ENCODE results near the gene GOLGA5.
A peak's percentile ranks its signal among the peaks of the same experiment; 100 is the strongest.
"Not testable (repeated sequence)": the region's sequence is repeated elsewhere in the genome, so short reads cannot be mapped to it uniquely, and the experiment has no call there.

GOLGA5 gene

DNA sequence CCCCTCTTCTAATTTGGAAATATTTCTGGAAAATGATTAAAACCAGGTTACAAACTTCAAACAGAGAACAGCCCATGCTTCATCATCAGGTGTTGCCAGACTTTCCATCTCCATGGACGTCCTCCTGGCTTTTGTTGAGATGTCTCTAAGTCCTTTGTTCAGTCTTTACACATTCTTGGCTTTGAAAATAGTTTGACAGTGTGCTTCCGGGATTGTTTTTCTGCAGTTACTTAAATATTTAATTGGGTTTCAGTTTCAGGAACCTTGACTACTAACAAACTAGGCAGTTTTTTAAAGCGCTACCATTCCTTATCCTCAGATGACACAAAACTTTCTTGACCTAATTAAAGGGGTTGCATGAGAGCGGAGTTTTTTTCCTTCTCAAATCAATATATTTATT lies 47.8 kb downstream of the GOLGA5 start:
- no peak for DNase-seq

DNA sequence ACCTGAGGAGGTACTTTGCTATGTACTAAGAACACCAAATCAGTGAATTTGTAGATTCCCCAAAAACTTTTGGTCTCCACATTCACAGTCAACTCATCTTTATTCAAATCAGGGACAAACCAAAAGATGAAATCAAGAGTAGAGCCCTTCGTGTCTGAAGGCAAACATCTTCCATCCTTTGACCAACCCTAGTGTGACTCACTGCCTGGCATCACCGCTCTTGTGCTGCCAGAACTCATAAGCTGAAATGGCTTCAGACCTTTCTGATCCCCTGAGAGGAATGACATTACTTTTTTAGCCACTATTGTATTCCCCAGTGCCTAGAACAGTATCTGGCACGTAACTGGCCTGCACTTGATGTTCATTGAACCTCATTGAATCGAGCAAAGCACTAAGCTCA lies 50.1 kb downstream of the GOLGA5 start:
- no peak for DNase-seq

DNA sequence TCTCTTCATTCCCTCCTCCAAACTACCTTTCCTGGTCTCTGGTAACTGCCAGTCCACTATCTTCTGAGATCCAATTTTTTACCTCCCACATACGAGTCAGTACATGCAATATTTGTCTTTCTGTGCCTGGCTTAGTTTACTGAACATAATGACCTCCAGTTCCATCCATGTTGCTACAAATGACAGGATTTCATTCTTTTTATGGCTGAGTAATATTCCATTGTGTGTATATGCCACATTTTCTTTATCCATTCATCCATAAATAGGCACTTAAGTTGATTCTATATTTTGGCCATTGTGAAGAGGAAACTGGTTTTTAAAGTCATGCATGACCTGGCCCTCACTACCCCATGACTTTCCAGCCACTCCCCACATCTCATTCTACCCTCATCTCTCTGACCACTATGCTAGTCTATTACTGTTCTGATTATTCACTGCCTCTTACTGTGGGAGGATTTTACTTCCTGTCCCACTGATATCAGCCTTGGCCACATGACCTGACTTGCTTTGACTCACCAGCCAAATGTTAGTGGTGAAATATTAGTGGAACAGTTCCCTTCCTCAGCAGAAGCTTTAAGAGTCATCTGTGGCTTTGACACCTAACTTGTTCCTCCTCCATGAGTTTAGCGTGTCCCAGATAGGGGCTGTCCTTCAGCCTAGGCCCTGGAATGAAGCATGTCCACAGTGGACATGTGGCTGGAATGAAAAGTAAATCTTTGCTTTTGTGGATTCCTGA lies 52.2 kb downstream of the GOLGA5 start:
- DNase-seq: peak; percentile 77

DNA sequence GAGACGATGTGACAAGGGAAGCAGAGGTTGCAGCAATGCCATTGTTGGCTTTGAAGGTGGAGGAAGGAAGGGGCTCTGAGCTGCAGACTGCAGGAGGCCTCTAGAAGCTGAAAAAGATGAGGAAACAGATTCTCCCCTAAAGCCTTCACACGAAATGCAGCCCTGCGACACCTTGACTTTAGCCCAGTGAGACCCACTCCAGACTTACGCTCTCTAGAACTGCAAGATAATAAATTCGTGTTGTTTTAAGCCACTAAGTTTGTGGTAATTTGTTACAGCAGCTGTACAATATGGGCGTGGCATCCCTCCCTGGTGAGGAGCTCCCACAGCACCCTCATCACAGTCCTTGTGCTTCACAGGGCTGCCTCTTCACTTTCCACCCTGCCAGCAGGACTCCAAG lies 53.2 kb downstream of the GOLGA5 start:
- no peak for DNase-seq

DNA sequence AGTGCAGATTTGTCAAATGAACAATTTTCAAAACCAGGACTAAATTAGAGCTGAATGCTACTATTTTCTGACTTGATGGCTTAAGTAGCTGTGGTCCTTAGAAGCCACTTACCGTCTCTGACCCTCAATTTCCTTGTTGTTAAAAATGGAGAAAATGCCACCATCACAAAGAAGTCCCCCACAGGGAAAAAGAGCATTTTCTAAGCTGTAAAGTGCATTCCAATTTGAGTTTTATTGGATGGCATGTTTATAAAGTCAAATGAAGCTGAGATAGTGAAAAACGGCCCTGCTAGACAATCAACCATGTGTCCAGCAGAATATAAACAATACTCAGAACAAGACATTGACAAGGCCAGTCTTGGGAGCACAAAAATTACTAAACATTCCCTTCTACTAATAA lies 53.6 kb downstream of the GOLGA5 start:
- no peak for DNase-seq

DNA sequence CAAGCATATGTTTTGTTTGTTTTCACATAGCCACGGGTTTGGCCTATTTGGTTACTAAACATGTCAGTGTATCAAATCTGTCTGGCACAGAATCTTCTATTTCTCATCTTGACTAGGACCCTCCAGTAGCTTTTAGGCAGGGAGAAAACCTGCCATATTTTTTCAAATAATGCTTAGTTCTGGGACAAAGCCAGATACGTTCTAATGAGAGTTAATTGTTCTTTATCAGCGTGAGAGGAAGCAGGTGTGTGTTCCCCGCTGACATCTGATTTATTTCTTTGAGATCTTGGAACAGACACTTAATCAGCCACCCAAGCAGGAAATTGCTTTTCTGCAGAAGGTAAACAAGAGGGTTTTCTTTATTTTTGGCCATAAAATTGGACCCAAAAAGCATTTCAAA lies 54.8 kb downstream of the GOLGA5 start:
- DNase-seq: no peak

DNA sequence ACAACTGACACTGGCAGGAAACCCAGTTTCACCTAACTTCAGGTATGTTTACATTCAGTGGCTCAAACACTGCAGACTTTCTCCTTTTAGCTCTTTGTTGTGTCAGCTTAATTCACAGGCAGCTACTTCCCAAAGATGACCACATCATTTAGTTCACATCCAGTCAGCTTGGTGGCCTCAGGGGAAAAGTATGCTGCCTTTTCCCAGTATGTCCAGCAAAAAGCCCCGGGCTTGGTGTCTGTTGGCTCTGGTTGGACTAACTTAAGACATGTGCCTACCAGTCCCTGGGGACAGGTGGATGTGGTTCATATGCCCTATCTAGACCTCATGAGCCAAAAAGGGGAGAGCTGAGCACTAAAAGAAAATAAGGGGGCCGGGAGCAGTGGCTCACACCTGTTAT lies 56.4 kb downstream of the GOLGA5 start:
- no peak for DNase-seq

DNA sequence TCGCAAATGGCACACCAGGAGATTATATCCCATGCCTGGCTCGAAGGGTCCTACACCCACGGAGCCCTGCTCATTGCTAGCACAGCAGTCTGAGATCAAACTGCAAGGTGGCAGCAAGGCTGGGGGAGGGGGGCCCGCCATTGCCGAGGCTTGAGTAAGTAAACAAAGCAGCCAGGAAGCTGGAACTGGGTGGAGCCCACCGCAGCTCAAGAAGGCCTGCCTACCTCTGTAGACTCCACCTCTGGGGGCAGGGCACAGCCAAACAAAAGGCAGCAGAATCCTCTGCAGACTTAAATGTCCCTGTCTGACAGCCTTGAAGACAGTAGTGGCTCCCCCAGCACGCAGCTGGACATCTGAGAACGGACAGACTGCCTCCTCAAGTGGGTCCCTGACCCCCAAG lies 59.0 kb downstream of the GOLGA5 start:
- DNase-seq: not testable (repeated sequence)

DNA sequence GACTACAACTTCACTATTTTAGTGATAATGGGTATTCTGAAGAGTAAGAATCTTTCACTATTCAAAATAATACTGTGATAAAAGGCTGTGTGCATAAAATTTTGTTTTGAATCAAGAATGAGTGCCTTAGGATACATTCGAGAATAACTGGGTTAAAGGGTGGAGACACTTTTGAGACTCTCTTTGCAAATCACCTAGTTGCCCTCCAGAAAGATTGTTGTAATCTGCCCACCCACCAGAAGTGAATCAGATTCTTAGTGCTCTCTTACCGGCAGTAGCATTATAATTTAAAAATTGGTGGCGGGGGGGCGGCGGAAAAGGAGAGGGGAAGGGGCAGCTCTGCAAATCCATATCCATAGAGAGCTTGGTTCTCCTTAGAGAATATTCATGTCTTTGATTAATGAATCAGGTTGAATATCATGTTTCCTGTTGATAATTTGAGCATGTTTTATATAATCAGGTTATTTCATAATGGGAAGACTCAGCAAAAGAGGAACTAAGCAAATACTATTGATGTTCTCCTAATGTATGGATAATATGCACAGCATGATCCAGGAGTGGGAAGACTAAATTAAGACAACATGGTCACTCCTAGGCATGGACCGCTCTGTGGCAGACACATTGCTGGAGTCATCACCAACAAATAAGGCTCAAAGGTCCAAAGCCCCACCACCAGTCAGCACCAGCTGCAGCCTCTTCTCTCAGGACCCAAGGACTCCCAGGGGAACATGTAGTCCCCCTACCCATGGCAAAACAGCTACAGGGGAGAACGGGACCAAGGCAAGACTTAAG lies 66.1 kb downstream of the GOLGA5 start:
- no peak for DNase-seq

DNA sequence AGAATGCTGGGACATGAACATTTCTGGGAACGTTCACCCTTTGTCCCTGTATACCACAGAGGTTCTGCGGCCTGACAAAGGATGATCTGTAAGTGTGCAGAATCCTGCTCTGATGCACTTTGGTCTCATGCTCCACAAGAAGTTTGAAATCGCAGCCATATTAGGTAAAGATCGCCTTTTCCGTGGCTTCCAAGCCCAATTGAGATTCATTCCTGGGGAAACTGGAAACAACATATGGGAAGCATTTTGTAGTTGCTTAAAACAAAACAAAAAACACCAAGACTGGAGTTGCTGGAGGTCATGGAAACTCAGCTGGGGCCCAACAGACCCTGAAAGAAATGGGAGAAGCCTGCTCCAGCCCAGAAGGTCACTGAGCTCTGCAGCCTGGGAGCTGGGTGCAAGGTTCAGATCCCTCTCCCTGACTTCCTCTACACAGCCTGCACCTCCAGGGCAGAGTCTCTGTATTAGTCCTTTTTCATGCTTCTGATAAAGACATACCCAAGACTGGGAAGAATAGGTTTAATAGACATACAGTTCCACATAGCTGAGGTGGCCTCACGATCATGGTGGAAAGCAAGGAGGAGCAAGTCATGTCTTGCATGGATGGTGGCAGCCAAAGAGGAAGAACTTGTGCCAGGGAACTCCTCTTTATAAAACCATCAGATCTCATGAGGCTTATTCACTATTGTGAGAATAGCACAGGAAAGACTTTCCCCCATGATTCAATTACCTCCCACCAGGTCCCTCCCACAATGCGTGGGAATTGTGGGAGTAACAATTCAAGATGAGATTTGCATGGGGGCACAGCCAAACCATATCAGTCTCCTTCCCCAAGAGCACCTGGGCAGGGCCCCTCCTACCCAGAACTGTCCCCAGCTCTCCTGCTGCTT lies 68.0 kb downstream of the GOLGA5 start:
- no peak for DNase-seq

DNA sequence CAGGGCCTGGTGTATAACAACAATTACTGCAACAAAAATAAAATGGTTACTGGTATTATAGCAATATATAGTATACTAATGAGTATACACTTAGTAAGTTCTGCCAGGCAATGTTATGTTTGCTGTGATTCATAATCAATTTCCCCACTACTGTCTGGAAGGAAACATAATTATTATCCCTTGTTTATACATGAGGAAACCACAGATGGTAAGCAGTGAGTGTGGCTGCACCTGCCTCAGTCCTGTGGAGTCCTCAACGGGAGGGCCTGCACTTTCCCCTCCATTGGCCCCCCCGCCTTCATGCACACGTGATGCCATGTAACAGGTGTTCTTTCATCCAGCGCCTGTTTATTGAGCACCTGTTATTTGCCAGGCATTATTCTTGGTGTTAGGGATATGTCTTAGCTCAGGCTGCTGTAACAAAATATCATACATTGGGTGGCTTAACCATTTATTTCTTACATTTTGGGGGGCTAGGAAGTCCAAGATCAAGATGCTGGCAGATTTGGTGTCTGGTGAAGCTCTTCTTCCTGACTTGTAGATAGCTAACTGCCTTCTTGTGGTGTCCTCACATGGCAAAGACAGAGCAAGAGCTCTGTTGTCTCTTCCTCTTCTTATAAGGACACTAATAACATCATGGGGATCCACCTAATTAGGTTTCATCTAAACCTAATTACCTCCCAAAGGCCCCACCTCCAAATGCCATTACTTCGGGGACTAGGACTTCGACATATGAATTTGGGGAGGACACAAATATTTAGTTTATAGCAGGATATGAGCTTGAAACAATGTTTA lies 69.4 kb downstream of the GOLGA5 start:
- DNase-seq: no peak

DNA sequence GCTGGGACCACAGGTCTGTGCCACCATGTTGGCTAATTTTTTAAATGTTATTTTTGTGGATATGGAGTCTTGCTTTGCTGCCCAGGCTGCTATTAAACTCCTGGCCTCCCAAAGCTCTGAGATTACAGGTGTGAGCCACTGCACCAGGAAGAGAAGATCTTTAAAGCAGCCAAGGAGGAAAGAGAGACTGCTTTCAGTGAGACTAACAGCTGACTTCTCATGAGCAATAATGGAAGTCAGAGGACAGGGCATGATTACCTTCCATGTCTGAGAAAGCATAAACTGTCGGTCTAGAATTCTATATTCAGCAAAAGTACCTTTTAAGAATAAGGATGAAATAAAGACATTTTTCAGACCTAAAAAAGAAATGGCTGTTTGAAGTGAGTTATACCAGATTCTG lies 71.6 kb downstream of the GOLGA5 start:
- no peak for DNase-seq

DNA sequence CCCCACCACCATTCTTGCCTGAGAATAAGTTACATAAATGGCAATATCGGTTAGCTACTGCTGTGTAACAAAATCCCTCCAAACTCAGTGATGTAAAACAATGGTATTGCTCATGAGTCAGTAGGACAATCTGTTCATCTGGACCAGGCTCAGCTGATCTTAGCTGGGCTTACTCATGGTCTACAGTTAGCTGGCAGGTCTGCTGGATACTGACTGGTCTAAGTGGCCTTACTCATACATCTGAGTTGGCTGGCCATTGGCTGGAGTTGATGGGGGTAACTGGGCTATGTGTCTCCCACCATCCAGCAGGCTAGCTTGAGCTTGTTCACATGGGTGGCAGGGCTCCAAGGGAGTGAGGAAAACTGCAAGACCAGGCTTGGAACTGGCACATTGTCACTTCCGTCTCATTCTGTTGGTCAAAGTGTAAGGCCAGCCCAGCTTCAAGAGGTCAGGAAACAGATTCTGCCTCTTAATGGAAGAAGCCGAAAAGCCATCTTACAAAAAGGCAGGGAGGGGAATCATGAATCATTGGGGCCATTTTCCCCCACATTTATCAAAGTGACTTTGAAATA lies 72.2 kb downstream of the GOLGA5 start:
- no peak for DNase-seq

DNA sequence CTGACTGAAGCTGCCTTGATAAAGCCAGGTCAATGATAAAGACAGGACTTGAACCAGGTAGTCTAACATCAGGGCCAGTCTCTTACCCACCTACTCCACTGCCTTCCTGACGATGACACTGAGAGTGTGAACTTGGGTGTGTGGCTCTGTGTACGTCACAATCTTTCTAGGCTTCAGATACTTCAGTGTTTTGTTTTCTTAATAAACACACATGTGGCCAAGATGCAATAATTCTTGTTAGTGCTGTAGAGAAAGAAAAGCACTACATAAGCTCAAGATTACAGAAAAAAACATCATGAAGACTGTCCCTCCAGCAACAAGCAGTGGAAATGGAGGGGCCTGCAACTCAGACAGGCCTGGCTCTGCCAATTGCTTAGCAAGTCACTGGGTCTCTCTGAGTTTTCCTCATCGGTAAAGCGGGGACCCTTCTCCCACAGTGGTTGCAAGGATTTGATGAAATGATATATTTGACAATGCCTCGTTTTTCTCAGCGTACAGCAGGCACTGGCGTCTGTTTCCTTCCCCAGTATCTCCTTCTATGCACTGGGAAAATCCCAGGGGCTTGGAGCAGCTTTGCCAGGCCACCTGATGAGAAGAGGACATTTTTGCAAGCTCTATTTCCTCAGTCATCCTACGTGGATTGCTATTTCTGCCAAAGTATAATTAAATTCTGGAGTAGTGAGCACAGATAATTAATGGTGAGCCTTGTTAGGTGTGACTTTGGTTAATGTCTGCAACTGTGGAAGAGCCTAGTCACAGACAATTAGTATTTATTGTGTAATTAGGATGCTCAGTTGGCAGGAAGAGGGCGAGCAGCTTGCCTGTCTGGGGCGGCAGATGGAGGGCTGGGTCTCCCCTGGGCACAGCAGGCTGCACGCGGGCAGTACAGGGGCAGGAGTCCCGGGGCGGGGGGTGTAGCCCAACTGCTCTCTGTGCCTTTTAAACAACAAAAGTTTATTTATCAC lies 73.1 kb downstream of the GOLGA5 start:
- DNase-seq: no peak

DNA sequence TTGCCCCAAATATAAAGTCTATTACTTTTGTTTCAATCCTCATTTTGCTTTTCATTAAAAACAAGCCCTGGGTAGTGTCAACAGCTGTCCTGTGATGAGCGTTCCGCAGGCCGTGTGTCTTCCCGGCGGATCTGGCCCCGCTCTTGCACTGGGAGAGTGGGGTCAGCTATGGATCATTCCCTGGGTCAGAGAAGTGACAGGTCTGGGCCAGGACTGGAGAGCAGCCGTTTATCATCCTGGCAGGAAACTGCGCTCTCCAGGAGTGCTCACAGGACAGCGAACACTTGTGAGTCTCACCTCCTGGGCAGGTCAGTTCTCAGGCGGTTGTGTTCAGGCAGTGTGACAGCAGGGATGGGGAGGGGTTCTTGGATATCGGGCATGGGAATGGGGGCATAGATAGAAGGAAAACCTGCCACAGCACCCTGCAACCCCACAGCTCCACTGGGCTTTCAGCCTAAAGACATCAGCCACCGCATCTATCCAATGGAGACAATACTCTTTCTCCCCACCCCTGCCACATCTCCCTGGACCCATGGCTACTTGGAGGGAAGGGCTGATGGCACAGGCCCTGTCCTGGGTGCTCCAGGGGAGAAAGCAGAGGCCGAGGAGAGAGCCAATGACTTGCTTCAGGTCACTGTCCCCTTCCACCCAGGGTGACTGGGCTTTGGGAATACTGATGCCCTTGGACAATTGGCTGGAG lies 81.0 kb downstream of the GOLGA5 start:
- no peak for DNase-seq

DNA sequence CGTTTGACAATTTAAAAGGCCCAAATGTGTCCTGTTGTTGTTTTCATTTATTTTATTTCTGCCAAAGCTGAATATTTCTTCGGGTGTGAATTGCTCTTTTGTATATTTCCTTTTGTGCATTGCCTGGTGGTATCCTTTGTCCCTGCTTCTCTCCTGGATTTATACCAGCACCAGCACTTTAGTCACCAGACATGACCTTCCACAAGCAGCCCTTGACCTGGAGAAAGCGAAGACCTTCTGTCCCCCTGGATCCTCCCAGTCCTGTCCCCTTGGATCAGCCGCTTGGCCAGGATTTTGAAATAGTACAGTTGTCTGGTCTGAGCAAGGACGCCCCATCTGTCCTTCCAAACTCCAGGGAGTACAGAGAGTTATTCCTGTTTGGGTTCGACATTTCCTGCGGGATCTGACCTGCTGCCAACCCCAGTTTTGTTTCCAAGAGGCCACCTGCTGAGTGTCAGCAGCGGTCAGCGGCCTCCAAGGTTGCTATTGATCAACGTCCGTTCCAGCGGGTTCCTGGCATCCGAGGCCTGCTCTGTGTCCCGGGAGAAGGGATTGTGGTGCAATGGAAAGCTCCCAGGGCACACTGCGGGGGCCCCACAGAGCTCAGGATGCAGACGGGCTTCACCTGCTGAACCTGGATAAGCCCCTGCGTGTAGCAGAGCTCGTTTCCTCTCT lies 83.8 kb downstream of the GOLGA5 start:
- DNase-seq: no peak

DNA sequence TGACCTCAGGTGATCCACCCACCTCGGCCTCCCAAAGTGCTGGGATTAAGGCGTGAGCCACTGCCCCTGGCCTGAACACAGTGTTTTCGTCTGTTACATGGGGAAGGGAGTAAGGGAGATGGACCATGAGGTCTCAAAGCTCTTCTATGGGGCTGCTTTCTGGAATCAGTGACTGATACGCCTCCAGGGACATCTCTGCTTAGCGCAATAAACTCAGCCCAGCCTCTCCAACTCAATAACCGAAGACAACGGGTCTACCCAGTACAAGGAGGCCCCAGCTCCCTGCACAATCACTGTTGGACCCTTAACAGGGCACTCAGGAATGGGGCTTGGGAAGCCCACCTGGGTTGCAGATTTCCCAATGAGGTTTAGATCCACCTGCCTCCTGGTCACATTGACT lies 86.2 kb downstream of the GOLGA5 start:
- no peak for DNase-seq

DNA sequence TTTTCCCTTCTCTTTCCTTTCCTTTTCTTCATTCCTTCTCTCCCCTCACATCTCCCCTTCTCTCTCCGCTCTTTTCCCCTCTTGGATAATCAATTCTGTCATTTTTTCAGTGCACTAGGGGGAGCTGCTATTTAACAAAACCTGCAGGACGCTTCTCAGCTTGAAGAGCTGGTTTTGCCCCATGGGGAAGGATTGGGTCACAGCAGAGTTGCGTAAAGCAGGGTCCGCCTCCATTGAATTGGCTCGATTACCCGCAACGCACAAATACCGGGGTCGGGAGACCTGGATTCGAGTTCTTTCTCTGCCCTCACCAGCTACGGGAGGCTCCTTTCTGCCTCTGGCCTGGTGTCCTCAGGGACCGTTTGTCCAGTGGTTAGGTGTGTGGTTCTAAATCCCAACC lies 86.7 kb downstream of the GOLGA5 start:
- DNase-seq: peak; percentile 7

DNA sequence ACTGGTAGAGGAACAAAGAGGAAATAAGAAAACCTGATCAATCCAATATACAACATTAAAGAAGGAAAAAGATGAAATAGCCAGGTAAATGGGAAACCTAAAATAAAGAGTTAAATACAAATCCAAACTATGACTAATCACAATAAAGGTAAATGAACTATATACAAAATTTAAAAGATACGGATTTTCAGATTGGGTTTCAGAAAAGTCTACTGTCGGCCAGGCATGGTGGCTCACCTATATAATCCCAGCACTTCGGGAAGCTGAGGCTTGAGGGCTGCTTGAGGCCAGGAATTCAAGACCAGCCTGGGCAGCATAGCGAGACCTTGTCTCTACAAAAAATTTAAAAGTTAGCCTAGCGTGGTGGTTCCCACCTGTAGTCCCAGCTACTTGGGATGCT lies 89.0 kb downstream of the GOLGA5 start:
- DNase-seq: no peak

DNA sequence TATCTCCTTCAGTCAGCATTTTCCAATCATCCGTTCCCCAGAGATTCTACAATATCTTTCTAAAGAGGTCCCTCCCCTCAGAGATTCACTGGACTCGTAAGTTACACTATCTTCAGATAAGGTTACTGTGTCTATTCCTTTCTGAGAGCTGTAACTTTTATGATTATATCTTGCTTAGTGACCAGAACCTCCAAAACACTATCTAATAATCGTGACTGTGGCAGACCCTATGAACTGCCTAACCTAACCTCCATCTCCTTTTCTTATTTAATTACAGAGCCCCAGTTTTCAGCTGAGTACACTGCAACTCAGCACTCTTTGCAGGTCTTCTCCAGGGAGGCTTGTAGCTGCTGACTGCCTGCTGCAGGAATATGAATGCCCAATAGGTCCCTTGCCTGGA lies 90.3 kb downstream of the GOLGA5 start:
- DNase-seq: no peak
